Stimulated activated CD8-positive, alpha-beta memory T cell treated with anti-CD3 and anti-CD28 coated beads, Interleukin-4, amount 100 ng/mL, for 24 hours (primary cell): Measurements from ENCODE around the gene SPINT2.

Source experiments
- DNase-seq: peaks from one replicate; pipeline ENCODE4 v3.0.0-alpha.2; 2020; ENCODE audit warnings: low read depth

SPINT2 gene

DNA sequence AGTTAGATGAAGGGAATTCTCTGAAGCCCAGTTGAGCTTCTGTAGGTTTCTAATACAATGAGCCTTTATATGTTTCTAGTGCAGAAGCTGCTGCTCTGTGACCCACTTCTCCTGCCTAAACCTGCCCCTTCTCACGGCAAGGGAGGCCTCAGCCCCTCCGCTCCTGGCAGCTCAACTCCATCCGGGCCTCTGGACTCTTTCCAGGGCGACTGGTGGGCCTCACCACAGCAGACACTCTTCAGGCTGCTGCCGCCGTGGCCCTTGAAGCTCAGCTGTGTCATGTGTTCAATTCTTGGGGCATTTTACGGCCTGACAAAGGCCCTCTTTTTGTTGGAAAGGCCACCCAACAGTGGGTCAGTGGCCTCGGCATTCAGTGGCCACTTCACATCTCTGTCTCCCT, 29.7 kb downstream of the SPINT2 start:
- no peak for DNase-seq

- DNase-seq: no peak
These were observed 34.7 kb downstream of the SPINT2 start for GRCh38 chr19:38298821-38299680.

DNA sequence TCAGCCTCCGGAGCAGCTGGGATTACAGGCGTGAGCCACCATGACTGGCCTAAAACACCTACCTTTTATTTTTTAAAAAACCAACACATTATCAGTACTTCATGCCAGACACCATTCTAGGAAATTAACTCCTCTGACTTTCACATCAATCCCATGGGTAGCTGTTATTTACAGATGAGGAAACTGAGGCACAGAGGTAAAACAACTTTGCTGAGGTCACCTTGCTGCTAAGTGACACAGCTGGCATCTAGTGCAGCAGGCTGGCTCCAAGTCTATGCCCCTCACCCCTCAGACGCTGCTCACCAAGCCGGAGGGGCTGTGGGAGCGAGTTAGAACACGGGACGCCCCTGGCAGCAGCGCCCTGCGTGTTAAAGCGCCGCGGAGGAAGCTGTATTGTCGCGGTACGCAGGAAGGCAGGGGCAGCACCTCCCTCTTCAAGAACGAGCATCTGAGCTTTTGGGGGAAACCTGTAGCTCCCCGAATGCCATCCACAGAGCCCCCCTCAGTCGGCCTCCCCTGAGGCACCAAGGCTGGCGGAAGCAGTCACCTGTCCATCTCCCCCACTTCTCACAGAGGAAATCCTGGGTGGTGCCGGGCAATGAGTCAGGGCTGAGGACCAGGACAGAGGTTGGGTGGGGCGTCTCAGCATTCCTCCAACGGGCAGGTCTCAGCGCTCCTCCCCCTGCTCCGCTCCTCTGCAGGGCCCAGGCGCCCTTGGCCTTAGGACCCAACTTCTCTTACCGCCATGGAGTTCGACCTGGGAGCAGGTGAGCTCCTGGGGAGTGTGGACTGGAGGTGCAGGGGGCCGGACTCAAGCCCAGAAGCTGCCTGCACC, 39.4 kb downstream of the SPINT2 start, which contains the start of gene C19orf33:
Gene C19orf33 (plus strand): TSS at position 735 of the 835 bp plus-strand sequence. CDS start 11 bp downstream, at position 746.
- DNase-seq: no peak

- DNase-seq: no peak
These were observed 40.0 kb downstream of the SPINT2 start for GRCh38 chr19:38304352-38304865.

- no peak for DNase-seq
These were observed 40.6 kb downstream of the SPINT2 start for GRCh38 chr19:38304866-38305429.

GRCh38 chr19:38306236-38306635, 41.9 kb downstream of the SPINT2 start:
- no peak for DNase-seq

DNA sequence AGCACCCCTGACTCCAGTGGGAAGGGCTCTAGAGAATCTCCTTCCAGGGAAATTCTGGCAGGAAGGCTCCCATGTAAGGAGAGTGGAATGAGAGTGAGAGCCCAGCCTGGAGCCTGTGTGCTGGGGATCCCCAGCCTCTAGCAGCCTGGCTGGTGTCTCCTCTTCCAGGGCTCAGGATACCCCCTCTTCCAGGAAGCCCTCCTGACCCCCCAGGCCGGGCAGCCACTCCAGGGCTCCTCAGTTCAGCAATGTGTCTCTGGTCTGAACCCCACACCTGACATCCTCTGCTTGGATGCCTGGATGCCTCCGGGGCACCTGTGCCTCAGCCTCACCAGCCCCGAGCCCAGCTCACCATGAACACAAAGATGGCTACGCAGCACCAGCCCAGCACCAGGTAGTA, 42.7 kb downstream of the SPINT2 start:
- DNase-seq: no peak

GRCh38 chr19:38307597-38307996, 43.2 kb downstream of the SPINT2 start:
- DNase-seq: no peak

GRCh38 chr19:38308006-38308766, 43.8 kb downstream of the SPINT2 start:
- DNase-seq: no peak

GRCh38 chr19:38308926-38309614, 44.7 kb downstream of the SPINT2 start:
- no peak for DNase-seq

DNA sequence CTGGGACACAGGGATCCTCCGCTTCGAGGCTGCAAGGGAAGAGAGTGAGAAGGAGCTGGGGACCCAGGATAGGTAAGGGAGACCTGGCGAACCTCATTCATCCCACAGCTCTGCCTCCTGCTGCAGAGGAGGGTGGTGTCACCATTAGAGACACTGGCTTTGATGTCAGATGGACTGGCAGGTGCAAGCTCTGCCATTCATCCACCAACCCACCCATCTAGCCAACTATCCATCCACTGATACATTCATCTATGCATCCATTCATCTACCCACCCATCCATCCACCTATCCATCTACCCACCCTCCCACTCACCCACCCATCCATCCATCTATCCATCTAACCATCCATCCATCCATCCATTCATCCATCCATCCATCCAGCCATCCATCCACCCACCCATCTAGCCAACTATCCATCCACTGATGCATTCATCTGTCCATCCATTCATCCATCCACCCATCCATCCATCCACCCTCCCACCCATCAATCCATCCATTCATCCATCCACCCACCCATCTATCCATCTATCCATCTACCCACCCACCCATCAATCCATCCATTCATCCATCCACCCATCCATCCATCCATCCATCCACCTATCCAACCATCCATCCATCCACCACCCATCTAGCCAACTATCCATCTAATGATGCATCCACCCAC, 45.4 kb downstream of the SPINT2 start:
- no peak for DNase-seq

DNA sequence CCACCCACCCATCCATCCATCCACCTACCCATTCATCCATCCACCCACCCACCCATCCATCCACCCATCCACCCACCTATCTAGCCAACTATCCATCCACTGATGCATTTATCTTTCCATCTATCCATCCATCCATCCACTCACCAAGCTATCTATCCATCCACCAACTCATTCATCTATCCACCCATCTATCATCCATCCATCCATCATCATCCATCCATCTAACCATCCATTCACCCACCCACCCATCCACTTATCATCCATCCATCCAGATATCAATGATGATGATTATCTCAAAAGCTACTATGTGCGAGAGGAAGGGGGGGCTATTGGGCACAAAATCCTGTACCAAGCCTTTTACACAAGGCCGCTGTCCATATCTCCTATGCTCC, 45.9 kb downstream of the SPINT2 start:
- no peak for DNase-seq

DNA sequence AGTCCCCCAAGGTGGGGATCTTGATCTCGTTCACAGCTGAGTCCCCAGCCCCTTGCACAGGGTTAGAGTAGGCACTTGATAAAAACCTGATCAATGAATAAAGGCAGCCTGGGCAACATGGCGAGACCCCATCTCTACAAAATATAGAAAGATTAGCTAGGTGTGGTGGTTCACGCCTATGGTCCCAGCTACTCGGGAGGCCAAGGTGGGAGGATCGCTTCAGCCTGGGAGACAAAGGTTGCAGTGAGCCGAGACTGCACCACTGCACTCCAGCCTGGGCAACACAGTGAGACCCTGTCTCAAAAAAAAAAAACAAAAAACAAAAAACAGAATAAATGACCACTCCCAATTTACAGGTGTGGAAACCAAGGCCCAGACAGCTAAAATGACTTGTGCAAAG, 46.6 kb downstream of the SPINT2 start:
- DNase-seq: no peak

GRCh38 chr19:38315657-38316476, 51.5 kb downstream of the SPINT2 start, which contains the start of gene YIF1B:
YIF1B (minus strand) TSS chr19:38315947; CDS start chr19:38315917, 30 bp downstream.
- DNase-seq: peak; percentile 93

DNA sequence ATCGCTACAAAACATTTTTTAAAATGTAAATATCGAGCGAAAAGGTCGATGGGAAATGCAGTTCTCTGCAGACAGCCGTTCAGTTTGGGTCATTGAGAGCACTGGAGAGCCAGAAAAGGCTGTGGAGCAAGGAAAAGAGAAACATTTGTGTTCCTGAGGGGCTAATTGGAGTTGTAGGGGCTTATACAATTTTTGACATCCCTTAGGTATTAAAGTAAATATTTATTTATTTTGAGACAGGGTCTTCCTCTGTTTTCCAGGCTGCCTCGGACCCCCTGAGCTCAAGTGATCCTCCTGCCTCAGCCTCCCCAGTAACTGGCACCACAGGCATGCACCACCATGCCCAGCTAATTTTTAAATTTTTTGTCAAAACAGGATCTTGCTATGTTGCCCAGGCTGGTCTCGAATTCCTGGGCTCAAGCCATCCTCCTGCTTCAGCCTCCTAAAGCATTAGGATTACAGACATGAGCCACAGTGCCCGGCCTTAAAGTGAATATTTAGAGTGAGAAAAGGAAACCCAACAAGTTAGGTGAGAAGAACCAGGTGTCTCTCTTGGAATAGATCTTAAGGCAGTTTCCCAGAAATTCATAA, 52.2 kb downstream of the SPINT2 start:
- no peak for DNase-seq

DNA sequence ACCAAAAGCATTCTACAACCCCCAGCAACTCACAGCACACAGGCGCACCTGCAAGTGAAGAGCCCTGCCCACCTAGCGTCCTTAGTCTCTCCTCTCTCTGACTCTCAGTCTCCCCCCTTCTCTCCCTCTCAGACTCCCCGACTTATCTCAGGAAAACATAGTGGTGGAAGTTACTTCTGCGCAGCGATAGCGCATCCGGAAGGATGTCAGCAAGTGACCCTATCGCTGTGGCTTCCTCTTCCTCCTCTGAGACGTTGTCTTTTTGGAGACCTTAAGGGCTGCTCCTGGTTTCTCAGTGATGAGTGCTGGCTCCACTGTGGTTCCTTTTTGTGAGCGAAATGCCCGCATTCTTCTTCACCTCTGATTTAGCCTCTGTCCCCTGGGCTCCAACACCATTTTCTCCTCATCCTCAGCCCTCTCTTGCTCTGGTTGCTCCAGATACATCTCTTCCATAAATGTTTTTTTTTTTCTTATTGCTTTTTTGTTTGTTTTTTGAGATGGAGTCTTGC, 52.8 kb downstream of the SPINT2 start:
- no peak for DNase-seq

- DNase-seq: no peak
These were observed 54.3 kb downstream of the SPINT2 start for GRCh38 chr19:38318660-38319059.

- DNase-seq: peak; percentile 49
These were observed 55.3 kb downstream of the SPINT2 start, which contains the start of gene KCNK6 for GRCh38 chr19:38319421-38320258. KCNK6 (plus strand) TSS chr19:38319845; CDS start chr19:38319951, 106 bp downstream.
